SK-N-SH treated with all-trans-retinoic acid at 6 μM for 48 hours (cell line): ENCODE measurements around the gene PNPLA6.

Experiments
- ATAC-seq: fragments of 200-7000 bp; cut with Tn5 transposase; 3 replicates; pipeline ENCODE4 v1.9.1; 2020; ENCODE audit warnings: mild to moderate bottlenecking, moderate library complexity
- ARNTL ChIP-seq: fragments of 450-650 bp; formaldehyde crosslinking; IDR thresholded peaks from 2 replicates; pipeline ENCODE4 v1.5.0; 2020; ENCODE audit warnings: low read depth, mild to moderate bottlenecking, moderate library complexity, borderline replicate concordance
- BACH2 ChIP-seq: fragments of 250-450 bp; sonication (Bioruptor Pico); IDR thresholded peaks from 2 replicates; pipeline ENCODE4 v1.9.0; 2021; ENCODE audit warnings: mild to moderate bottlenecking, borderline replicate concordance
- CSDC2 ChIP-seq: fragments of 250-450 bp; sonication (Bioruptor Pico); IDR thresholded peaks from 2 replicates; pipeline ENCODE4 v1.5.0; 2020; ENCODE audit warnings: mild to moderate bottlenecking, moderate library complexity
- ESRRG ChIP-seq: fragments of 250-450 bp; sonication (Bioruptor Pico); IDR thresholded peaks from 2 replicates; pipeline ENCODE4 v1.6.1; 2021; ENCODE audit warnings: mild to moderate bottlenecking
- GLIS3 ChIP-seq: fragments of 250-450 bp; sonication (Bioruptor Pico); IDR thresholded peaks from 2 replicates; pipeline ENCODE4 v1.5.0; 2020; ENCODE audit warnings: mild to moderate bottlenecking, moderate library complexity
- ISL1 ChIP-seq: fragments of 250-450 bp; sonication (Bioruptor Pico); IDR thresholded peaks from 2 replicates; pipeline ENCODE4 v2.1.2; 2022; ENCODE audit warnings: mild to moderate bottlenecking, moderate library complexity
- PPARA ChIP-seq: fragments of 250-450 bp; sonication (Bioruptor Pico); IDR thresholded peaks from 2 replicates; pipeline ENCODE4 v1.5.0; 2020; ENCODE audit warnings: mild to moderate bottlenecking, borderline replicate concordance
- RARB ChIP-seq: fragments of 250-450 bp; sonication (Bioruptor Pico); IDR thresholded peaks from 2 replicates; pipeline ENCODE4 v1.8.0; 2021; ENCODE audit warnings: mild to moderate bottlenecking, moderate library complexity
- SNAI2 ChIP-seq: fragments of 250-450 bp; sonication (Bioruptor Pico); IDR thresholded peaks from 2 replicates; pipeline ENCODE4 v1.5.0; 2020; ENCODE audit warnings: mild to moderate bottlenecking, moderate library complexity
- TOX ChIP-seq: fragments of 250-450 bp; sonication (Bioruptor Pico); IDR thresholded peaks from 2 replicates; pipeline ENCODE4 v1.8.0; 2021; ENCODE audit warnings: mild to moderate bottlenecking, moderate library complexity, borderline replicate concordance
- ZC3H10 ChIP-seq: fragments of 250-450 bp; sonication (Bioruptor Pico); IDR thresholded peaks from 2 replicates; pipeline ENCODE4 v1.5.1; 2021; ENCODE audit warnings: mild to moderate bottlenecking, moderate library complexity
- ZFP3 ChIP-seq: fragments of 250-450 bp; sonication (Bioruptor Pico); IDR thresholded peaks from 2 replicates; pipeline ENCODE4 v1.5.0; 2020; ENCODE audit warnings: mild to moderate bottlenecking, moderate library complexity
- ZNF565 ChIP-seq: fragments of 450-650 bp; formaldehyde crosslinking; conservative IDR thresholded peaks from 2 replicates; pipeline ENCODE4 v1.5.0; 2020; ENCODE audit warnings: low read depth, mild to moderate bottlenecking, moderate library complexity
- ZNF70 ChIP-seq: fragments of 450-650 bp; formaldehyde crosslinking; IDR thresholded peaks from 2 replicates; pipeline ENCODE4 v1.5.0; 2020; ENCODE audit warnings: mild to moderate bottlenecking, moderate library complexity
- TF ChIP-seq, protein P1 (sequence below): fragments of 250-450 bp; sonication (Bioruptor Pico); IDR thresholded peaks from 2 replicates; pipeline ENCODE4 v1.5.0; 2020; ENCODE audit warnings: mild to moderate bottlenecking, moderate library complexity
- TF ChIP-seq, protein P2 (sequence below): fragments of 250-450 bp; sonication (Bioruptor Pico); IDR thresholded peaks from 2 replicates; pipeline ENCODE4 v1.5.1; 2021; ENCODE audit warnings: mild to moderate bottlenecking, moderate library complexity
- TF ChIP-seq, protein P3 (sequence below): fragments of 250-450 bp; sonication (Bioruptor Pico); IDR thresholded peaks from 2 replicates; pipeline ENCODE4 v1.8.0; 2021; ENCODE audit warnings: low read depth, mild to moderate bottlenecking, moderate library complexity, borderline replicate concordance

The PNPLA6 gene

DNA sequence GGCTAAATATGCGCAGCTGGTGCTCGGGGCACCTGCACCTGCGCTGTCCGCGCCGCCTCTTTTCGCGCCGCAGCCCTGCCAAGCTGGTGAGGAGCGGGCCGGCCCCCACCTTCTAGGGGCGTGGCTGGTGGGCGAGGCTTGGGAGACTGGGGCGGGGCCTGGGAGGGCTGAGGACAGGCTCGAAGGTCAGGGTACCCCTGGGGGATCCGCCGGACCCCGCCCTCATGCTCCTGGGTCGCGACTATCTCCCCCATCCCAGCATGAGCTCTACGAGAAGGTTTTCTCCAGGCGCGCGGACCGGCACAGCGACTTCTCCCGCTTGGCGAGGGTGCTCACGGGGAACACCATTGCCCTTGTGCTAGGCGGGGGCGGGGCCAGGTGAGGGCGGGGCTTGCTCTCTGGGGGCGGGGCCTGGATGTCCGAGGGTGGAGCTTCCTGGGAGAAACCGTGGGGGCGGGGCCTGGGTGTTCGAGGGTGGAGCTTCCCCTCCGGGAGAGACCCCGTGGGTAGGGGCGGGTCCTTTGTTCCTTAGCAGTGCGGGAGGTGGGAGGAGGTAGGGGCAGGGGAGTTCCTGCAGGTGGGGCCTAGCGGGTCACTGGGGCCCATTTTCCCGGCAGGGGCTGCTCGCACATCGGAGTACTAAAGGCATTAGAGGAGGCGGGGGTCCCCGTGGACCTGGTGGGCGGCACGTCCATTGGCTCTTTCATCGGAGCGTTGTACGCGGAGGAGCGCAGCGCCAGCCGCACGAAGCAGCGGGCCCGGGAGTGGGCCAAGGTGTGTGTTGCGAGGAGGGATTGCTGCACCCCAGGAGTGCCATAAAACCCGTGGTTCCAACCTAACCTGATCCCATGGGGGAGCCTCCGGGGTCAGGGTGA is 19.7 kb downstream of the PNPLA6 start:
- TF ChIP-seq ARNTL (CRISPR knock-in tag) = no peak
- TF ChIP-seq, protein P1, sequence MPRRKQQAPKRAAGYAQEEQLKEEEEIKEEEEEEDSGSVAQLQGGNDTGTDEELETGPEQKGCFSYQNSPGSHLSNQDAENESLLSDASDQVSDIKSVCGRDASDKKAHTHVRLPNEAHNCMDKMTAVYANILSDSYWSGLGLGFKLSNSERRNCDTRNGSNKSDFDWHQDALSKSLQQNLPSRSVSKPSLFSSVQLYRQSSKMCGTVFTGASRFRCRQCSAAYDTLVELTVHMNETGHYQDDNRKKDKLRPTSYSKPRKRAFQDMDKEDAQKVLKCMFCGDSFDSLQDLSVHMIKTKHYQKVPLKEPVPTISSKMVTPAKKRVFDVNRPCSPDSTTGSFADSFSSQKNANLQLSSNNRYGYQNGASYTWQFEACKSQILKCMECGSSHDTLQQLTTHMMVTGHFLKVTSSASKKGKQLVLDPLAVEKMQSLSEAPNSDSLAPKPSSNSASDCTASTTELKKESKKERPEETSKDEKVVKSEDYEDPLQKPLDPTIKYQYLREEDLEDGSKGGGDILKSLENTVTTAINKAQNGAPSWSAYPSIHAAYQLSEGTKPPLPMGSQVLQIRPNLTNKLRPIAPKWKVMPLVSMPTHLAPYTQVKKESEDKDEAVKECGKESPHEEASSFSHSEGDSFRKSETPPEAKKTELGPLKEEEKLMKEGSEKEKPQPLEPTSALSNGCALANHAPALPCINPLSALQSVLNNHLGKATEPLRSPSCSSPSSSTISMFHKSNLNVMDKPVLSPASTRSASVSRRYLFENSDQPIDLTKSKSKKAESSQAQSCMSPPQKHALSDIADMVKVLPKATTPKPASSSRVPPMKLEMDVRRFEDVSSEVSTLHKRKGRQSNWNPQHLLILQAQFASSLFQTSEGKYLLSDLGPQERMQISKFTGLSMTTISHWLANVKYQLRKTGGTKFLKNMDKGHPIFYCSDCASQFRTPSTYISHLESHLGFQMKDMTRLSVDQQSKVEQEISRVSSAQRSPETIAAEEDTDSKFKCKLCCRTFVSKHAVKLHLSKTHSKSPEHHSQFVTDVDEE (CRISPR knock-in tag) = no peak
- no peak for TF ChIP-seq ZNF70 (CRISPR knock-in tag)
- no peak for TF ChIP-seq TOX (CRISPR knock-in tag)
- TF ChIP-seq RARB (CRISPR knock-in tag) = no peak
- no peak for TF ChIP-seq ZNF565
- no peak for TF ChIP-seq ZFP3
- no peak for TF ChIP-seq SNAI2 (CRISPR knock-in tag)
- TF ChIP-seq ESRRG (CRISPR knock-in tag) = no peak
- TF ChIP-seq, protein P2, sequence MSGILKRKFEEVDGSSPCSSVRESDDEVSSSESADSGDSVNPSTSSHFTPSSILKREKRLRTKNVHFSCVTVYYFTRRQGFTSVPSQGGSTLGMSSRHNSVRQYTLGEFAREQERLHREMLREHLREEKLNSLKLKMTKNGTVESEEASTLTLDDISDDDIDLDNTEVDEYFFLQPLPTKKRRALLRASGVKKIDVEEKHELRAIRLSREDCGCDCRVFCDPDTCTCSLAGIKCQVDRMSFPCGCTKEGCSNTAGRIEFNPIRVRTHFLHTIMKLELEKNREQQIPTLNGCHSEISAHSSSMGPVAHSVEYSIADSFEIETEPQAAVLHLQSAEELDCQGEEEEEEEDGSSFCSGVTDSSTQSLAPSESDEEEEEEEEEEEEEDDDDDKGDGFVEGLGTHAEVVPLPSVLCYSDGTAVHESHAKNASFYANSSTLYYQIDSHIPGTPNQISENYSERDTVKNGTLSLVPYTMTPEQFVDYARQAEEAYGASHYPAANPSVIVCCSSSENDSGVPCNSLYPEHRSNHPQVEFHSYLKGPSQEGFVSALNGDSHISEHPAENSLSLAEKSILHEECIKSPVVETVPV = no peak
- TF ChIP-seq ZC3H10 (CRISPR knock-in tag) = no peak
- TF ChIP-seq PPARA (CRISPR knock-in tag) = no peak
- no peak for ATAC-seq

DNA sequence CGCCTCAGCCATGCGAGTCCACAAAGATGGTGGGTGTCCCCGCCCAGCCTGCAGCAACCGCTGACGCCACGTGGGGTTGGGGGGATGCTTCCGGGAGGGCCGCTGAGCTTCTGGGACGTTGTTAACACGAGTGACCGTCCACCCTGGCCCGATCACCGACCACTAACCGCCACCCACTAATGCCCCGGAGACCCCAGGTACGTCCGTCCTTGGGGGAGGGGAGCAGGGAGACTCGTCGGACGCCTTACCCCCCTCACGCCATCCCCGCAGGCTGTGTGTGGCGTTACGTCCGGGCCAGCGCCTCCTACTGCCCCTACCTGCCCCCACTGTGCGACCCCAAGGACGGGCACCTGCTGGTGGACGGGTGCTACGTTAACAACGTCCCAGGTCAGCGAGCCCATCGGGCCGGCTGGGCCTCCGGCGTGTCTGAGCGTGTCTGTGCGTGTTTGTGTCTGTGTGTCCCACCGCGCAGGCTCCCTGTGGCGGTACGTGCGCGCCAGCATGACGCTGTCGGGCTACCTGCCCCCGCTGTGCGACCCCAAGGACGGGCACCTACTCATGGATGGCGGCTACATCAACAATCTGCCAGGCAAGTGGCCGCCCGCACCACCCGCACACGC is 21.3 kb downstream of the PNPLA6 start:
- ATAC-seq = no peak
- no peak for TF ChIP-seq RARB (CRISPR knock-in tag)
- no peak for TF ChIP-seq ZFP3
- TF ChIP-seq ISL1 = no peak
- no peak for TF ChIP-seq GLIS3
- TF ChIP-seq ESRRG (CRISPR knock-in tag) = no peak
- no peak for TF ChIP-seq ZNF70 (CRISPR knock-in tag)
- TF ChIP-seq, protein P2 = no peak
- no peak for TF ChIP-seq BACH2
- TF ChIP-seq TOX (CRISPR knock-in tag) = no peak
- TF ChIP-seq, protein P3, sequence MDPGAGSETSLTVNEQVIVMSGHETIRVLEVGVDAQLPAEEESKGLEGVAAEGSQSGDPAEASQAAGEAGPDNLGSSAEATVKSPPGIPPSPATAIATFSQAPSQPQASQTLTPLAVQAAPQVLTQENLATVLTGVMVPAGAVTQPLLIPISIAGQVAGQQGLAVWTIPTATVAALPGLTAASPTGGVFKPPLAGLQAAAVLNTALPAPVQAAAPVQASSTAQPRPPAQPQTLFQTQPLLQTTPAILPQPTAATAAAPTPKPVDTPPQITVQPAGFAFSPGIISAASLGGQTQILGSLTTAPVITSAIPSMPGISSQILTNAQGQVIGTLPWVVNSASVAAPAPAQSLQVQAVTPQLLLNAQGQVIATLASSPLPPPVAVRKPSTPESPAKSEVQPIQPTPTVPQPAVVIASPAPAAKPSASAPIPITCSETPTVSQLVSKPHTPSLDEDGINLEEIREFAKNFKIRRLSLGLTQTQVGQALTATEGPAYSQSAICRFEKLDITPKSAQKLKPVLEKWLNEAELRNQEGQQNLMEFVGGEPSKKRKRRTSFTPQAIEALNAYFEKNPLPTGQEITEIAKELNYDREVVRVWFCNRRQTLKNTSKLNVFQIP = no peak
- TF ChIP-seq, protein P1 (CRISPR knock-in tag) = no peak

DNA sequence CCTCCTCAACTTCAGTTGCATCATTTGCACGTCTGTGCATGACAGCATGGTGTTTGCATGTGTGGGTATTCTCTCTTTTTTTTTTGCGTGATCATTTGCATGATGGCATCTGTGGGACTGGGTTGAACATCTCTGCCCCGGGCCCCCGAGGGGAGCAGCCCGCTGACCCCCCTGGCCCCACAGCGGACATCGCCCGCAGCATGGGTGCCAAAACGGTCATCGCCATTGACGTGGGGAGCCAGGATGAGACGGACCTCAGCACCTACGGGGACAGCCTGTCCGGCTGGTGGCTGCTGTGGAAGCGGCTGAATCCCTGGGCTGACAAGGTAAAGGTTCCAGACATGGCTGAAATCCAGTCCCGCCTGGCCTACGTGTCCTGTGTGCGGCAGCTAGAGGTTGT is 23.1 kb downstream of the PNPLA6 start:
- TF ChIP-seq CSDC2 (CRISPR knock-in tag) (no peak), SNAI2 (CRISPR knock-in tag) (no peak), BACH2 (no peak), ZFP3 (no peak), RARB (CRISPR knock-in tag) (no peak)
- TF ChIP-seq, protein P2 = no peak
- TF ChIP-seq, protein P1 (CRISPR knock-in tag) = no peak
- ATAC-seq = no peak
